Peyer's patch (tissue), 4 donors: ENCODE results near the gene FOXP2.

Experiments
- CTCF ChIP-seq, 6 experiments: fragments of 450-650 bp in 4 of 6; fragments of 200-600 bp in 2 of 6; sonication (generic) in 1 of 6; IDR thresholded peaks; one replicate each; pipeline ENCODE4 v1.5.1; 2017 to 2019; ENCODE audit warnings: antibody characterized with exemption in 6 of 6, mild to moderate bottlenecking in 3 of 6, moderate library complexity in 1 of 6
- POLR2A ChIP-seq, 2 donors: fragments of 450-650 bp; IDR thresholded peaks; one replicate each; pipeline ENCODE4 v1.5.1; 2017; ENCODE audit warnings: antibody characterized with exemption in 2 of 2, mild to moderate bottlenecking in 2 of 2, moderate library complexity in 2 of 2

- TF ChIP-seq CTCF (IDR thresholded peaks at IDR 0.05) (no peak), POLR2A (IDR thresholded peaks at IDR 0.05) (no peak)
Observed at GRCh38 chr7:114652041-114652440, 237.4 kb downstream of the FOXP2 start.
